Measurements from ENCODE around the gene LIN7B. TPM values are rescaled to one million over a fixed set of nuclear protein-coding genes. Genes with fewer than 3 reads are reported as not detected.

Gene LIN7B
- total and polyA plus RNA-seq, 4 experiments from 2014 or later, result 4.4 to 18.6 (median 11.5) TPM

- CTCF ChIA-PET (ENCODE audit: partially characterized antibody), result interaction anchor here (0.6 to 5.9 kb wide), 35 partner anchors 9 to 276 kb away, joined by 3 to 83 read pairs (median 4); partner anchors contain the start of genes GYS1, LIN7B and RUVBL2
- H3K9me3 ChIP-seq (ENCODE audit: control insufficient read depth in 1 of 2, low read length in 2 of 2), result no peaks in the 10 kb centered on the region
- H3K4me3 ChIP-seq (ENCODE audit: low read length in 2 of 2), result no peak overlapping the region
- Mint-ChIP-seq H3K27ac (peak overlapping the region in 2 of 7 donors; percentile 4 to 35), H3K9me3 (no peaks in the 10 kb centered on the region), H3K4me3 (no peak overlapping the region), H3K4me1 (peaks cover 0 to 12% (median 9%) of the 10 kb centered on the region in 4 donors), H3K36me3 (peaks cover 36 to 75% of the 10 kb centered on the region in 2 donors), H3K27me3 (no peaks in the 10 kb centered on the region)
- POLR2A ChIA-PET (ENCODE audit: partially characterized antibody), result interaction anchor here (0.6 to 1.7 kb wide), 12 partner anchors 12 to 582 kb away, joined by 3 to 9 read pairs (median 3); partner anchors contain the start of genes LIN7B and PRMT1
- no peaks in the 10 kb centered on the region for H3K27me3 ChIP-seq (ENCODE audit: insufficient read depth, low read length)
- peak; percentile 71 to 77 (median 76) for DNase-seq
- H3K4me1 ChIP-seq (ENCODE audit: insufficient read depth, low read length), result no peaks in the 10 kb centered on the region
- intact Hi-C loops (cut with micrococcal nuclease), result loop anchor here (1.0 to 2.0 kb wide), 3 partner anchors 49 to 111 kb away; no protein-coding TSS in a partner anchor
- H3K36me3 ChIP-seq (ENCODE audit: insufficient read depth, low read length), result peaks cover 77% of the 10 kb centered on the region
- no peak overlapping the region for H3K27ac ChIP-seq (ENCODE audit: low read depth, low read length)
These were observed 16.5 kb upstream of the LIN7B start for GRCh38 chr19:49097453-49098288.

- H3K27me3 ChIP-seq (ENCODE audit: insufficient read depth, low read length), result no peaks in the 10 kb centered on the region
- H3K27ac Mint-ChIP-seq, result peak overlapping the region in 1 of 7 donors; percentile 62
- H3K4me3 ChIP-seq (ENCODE audit: low read length in 2 of 2), result no peak overlapping the region
- no peak for DNase-seq
- ChIA-PET POLR2A (ENCODE audit: partially characterized antibody) (interaction anchor here (1.4 to 1.7 kb wide), 2 partner anchors 15 to 48 kb away, joined by 7 to 9 read pairs; partner anchors contain the start of gene LIN7B), CTCF (ENCODE audit: partially characterized antibody) (interaction anchor here (1.0 to 5.9 kb wide), 14 partner anchors 8 to 202 kb away, joined by 3 to 83 read pairs (median 6); partner anchors contain the start of gene LIN7B)
- peaks cover 36 to 72% of the 10 kb centered on the region in 2 donors for H3K36me3 Mint-ChIP-seq
- H3K9me3 ChIP-seq (ENCODE audit: control insufficient read depth in 1 of 2, low read length in 2 of 2), result no peaks in the 10 kb centered on the region
- no peak overlapping the region for H3K27ac ChIP-seq (ENCODE audit: low read depth, low read length)
- peak overlapping the region in 1 of 8 donors; percentile 45 for H3K4me3 Mint-ChIP-seq
- no peaks in the 10 kb centered on the region for H3K4me1 ChIP-seq (ENCODE audit: insufficient read depth, low read length)
- no peaks in the 10 kb centered on the region for H3K27me3 Mint-ChIP-seq
- intact Hi-C loops (cut with micrococcal nuclease), result loop anchor here (2.0 kb wide), 1 partner anchor 100 kb away; no protein-coding TSS in a partner anchor
- peaks cover 80% of the 10 kb centered on the region for H3K36me3 ChIP-seq (ENCODE audit: insufficient read depth, low read length)
- peaks cover 0 to 12% (median 9%) of the 10 kb centered on the region in 4 donors for H3K4me1 Mint-ChIP-seq
- H3K9me3 Mint-ChIP-seq, result no peaks in the 10 kb centered on the region
These were observed 15.4 kb upstream of the LIN7B start for GRCh38 chr19:49098795-49099194.

GRCh38 chr19:49101160-49101559 is 13.0 kb upstream of the LIN7B start:
- ChIA-PET POLR2A (ENCODE audit: partially characterized antibody) (interaction anchor here (0.9 kb wide), 1 partner anchor 19 kb away, joined by 5 read pairs; no protein-coding TSS in a partner anchor), CTCF (ENCODE audit: partially characterized antibody) (interaction anchor here (5.9 kb wide), 1 partner anchor 45 kb away, joined by 83 read pairs; no protein-coding TSS in a partner anchor)
- DNase-seq, result no peak
- Mint-ChIP-seq H3K9me3 (no peaks in the 10 kb centered on the region), H3K27me3 (no peaks in the 10 kb centered on the region), H3K27ac (peak overlapping the region in 2 of 7 donors; percentile 57 to 84), H3K4me1 (peaks cover 0 to 8% (median 7%) of the 10 kb centered on the region in 4 donors), H3K4me3 (no peak overlapping the region), H3K36me3 (peaks cover 36 to 68% of the 10 kb centered on the region in 2 donors)
- H3K27me3 ChIP-seq (ENCODE audit: insufficient read depth, low read length), result no peaks in the 10 kb centered on the region
- H3K4me1 ChIP-seq (ENCODE audit: insufficient read depth, low read length), result no peaks in the 10 kb centered on the region
- no peak overlapping the region for H3K4me3 ChIP-seq (ENCODE audit: low read length in 2 of 2)
- H3K27ac ChIP-seq (ENCODE audit: low read depth, low read length), result no peak overlapping the region
- intact Hi-C loops (cut with micrococcal nuclease), result no loop called here
- H3K9me3 ChIP-seq (ENCODE audit: control insufficient read depth in 1 of 2, low read length in 2 of 2), result no peaks in the 10 kb centered on the region
- peaks cover 77% of the 10 kb centered on the region for H3K36me3 ChIP-seq (ENCODE audit: insufficient read depth, low read length)

- H3K27me3 Mint-ChIP-seq, result no peaks in the 10 kb centered on the region
- peaks cover 44 to 71% of the 10 kb centered on the region in 2 donors for H3K36me3 Mint-ChIP-seq
- Histone ChIP-seq H3K36me3 (ENCODE audit: insufficient read depth, low read length) (peaks cover 81% of the 10 kb centered on the region), H3K27me3 (ENCODE audit: insufficient read depth, low read length) (no peaks in the 10 kb centered on the region), H3K9me3 (ENCODE audit: control insufficient read depth in 1 of 2, low read length in 2 of 2) (no peaks in the 10 kb centered on the region), H3K4me3 (ENCODE audit: low read length in 2 of 2) (no peak overlapping the region), H3K27ac (ENCODE audit: low read depth, low read length) (no peak overlapping the region), H3K4me1 (ENCODE audit: insufficient read depth, low read length) (no peaks in the 10 kb centered on the region)
- ChIA-PET POLR2A (ENCODE audit: partially characterized antibody) (no interaction called here), CTCF (ENCODE audit: partially characterized antibody) (no interaction called here)
- H3K4me3 Mint-ChIP-seq, result no peak overlapping the region
- H3K27ac Mint-ChIP-seq, result no peak overlapping the region
- intact Hi-C loops (cut with micrococcal nuclease), result no loop called here
- no peaks in the 10 kb centered on the region for H3K9me3 Mint-ChIP-seq
- H3K4me1 Mint-ChIP-seq, result peaks cover 3 to 15% (median 6%) of the 10 kb centered on the region in 4 donors
- peak in 1 of 5 donors; percentile 1 for DNase-seq
These were observed 11.9 kb upstream of the LIN7B start for GRCh38 chr19:49102303-49102702.

GRCh38 chr19:49103331-49104085 is 10.7 kb upstream of the LIN7B start:
- Histone ChIP-seq H3K4me1 (ENCODE audit: insufficient read depth, low read length) (no peaks in the 10 kb centered on the region), H3K27ac (ENCODE audit: low read depth, low read length) (no peak overlapping the region), H3K27me3 (ENCODE audit: insufficient read depth, low read length) (no peaks in the 10 kb centered on the region), H3K36me3 (ENCODE audit: insufficient read depth, low read length) (peaks cover 76% of the 10 kb centered on the region), H3K4me3 (ENCODE audit: low read length in 2 of 2) (no peak overlapping the region), H3K9me3 (ENCODE audit: control insufficient read depth in 1 of 2, low read length in 2 of 2) (no peaks in the 10 kb centered on the region)
- POLR2A ChIA-PET (ENCODE audit: partially characterized antibody), result no interaction called here
- CTCF ChIA-PET (ENCODE audit: partially characterized antibody), result no interaction called here
- no peak overlapping the region for H3K4me3 Mint-ChIP-seq
- H3K27ac Mint-ChIP-seq, result no peak overlapping the region
- H3K9me3 Mint-ChIP-seq, result no peaks in the 10 kb centered on the region
- peak in 1 of 5 donors; percentile 7 for DNase-seq
- intact Hi-C loops (cut with micrococcal nuclease), result no loop called here
- H3K36me3 Mint-ChIP-seq, result peaks cover 39 to 63% of the 10 kb centered on the region in 2 donors
- H3K27me3 Mint-ChIP-seq, result no peaks in the 10 kb centered on the region
- peaks cover 0 to 7% (median 5%) of the 10 kb centered on the region in 4 donors for H3K4me1 Mint-ChIP-seq

GRCh38 chr19:49104229-49104864 is 9.8 kb upstream of the LIN7B start:
- Histone ChIP-seq H3K27me3 (ENCODE audit: insufficient read depth, low read length) (no peaks in the 10 kb centered on the region), H3K4me1 (ENCODE audit: insufficient read depth, low read length) (no peaks in the 10 kb centered on the region), H3K9me3 (ENCODE audit: control insufficient read depth in 1 of 2, low read length in 2 of 2) (no peaks in the 10 kb centered on the region), H3K36me3 (ENCODE audit: insufficient read depth, low read length) (peaks cover 68% of the 10 kb centered on the region), H3K27ac (ENCODE audit: low read depth, low read length) (no peak overlapping the region), H3K4me3 (ENCODE audit: low read length in 2 of 2) (no peak overlapping the region)
- no peak overlapping the region for H3K27ac Mint-ChIP-seq
- peaks cover 0 to 7% (median 4%) of the 10 kb centered on the region in 4 donors for H3K4me1 Mint-ChIP-seq
- no peak overlapping the region for H3K4me3 Mint-ChIP-seq
- H3K27me3 Mint-ChIP-seq, result no peaks in the 10 kb centered on the region
- POLR2A ChIA-PET (ENCODE audit: partially characterized antibody), result no interaction called here
- intact Hi-C loops (cut with micrococcal nuclease), result no loop called here
- H3K36me3 Mint-ChIP-seq, result peaks cover 46 to 64% of the 10 kb centered on the region in 2 donors
- CTCF ChIA-PET (ENCODE audit: partially characterized antibody), result interaction anchor here (1.6 to 2.5 kb wide), 5 partner anchors 9 to 309 kb away, joined by 3 to 20 read pairs (median 11); partner anchors contain the start of genes GYS1, LIN7B and RUVBL2
- H3K9me3 Mint-ChIP-seq, result no peaks in the 10 kb centered on the region
- peak in 1 of 5 donors; percentile 29 for DNase-seq
